PFSK-1 (cell line): ENCODE measurements around the gene TAF4.

Experiments
- FOXP2 ChIP-seq: optimal IDR thresholded peaks from 2 replicates; pipeline ENCODE3; 2011; ENCODE audit warnings: borderline replicate concordance, control low read depth, inconsistent platforms; ENCODE audit not compliant: insufficient read depth; ENCODE audit errors: extremely low read length, extremely low read depth
- POLR2AphosphoS5 ChIP-seq: IDR thresholded peaks from 2 replicates; pipeline ENCODE4 v1.6.1; 2012; ENCODE audit warnings: low read depth, mild to moderate bottlenecking, control low read depth, low read length, moderate library complexity
- SIN3A ChIP-seq: IDR thresholded peaks from 2 replicates; pipeline ENCODE4 v1.6.1; 2012; ENCODE audit warnings: mild to moderate bottlenecking, low read length, moderate library complexity, borderline replicate concordance; ENCODE audit not compliant: insufficient read depth
- TAF1 ChIP-seq: IDR thresholded peaks from 2 replicates; pipeline ENCODE4 v1.6.1; 2012; ENCODE audit warnings: low read length, control low read depth, borderline replicate concordance; ENCODE audit not compliant: insufficient read depth
- TF ChIP-seq, protein P1 (sequence below), 2 experiments: IDR thresholded peaks; 2 replicates each; pipeline versions ENCODE4 v1.6.1 to v1.8.0; 2011 to 2012; ENCODE audit warnings: low read depth in 2 of 2, low read length in 2 of 2, control low read depth in 1 of 2, inconsistent platforms in 1 of 2, mild to moderate bottlenecking in 1 of 2, moderate library complexity in 1 of 2; ENCODE audit not compliant: insufficient read depth in 1 of 2

The TAF4 gene

DNA sequence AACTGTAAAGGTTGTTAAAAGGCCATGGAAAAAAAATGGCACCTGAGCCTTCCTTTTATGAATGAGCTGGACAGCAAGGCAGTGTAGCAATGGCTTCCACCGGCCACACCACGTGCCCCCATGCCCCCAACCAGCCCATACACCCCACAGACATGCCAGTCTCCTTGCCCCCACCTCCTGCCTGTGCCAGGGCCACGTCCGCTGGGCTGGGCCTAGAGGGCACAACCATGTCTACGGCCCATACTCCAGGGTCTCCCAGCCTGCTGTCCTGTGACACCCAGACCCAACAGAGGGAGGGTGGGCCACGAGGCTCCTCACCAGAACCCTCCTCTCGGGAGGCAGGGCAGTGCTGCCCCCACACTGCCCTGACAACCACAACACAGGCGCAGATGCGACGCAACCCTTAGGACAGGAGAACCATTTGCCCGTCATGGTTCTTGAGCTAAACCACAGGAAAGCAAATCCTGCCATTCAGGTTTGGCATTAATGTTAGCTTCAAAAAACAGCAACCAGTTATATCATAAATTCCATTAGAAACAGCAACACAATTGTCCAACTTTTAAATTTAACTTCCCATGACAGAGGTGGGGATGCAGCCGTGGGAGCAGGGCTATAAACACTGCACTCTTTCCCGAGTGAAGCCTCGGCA lies 50.7 kb downstream of the TAF4 start:
- TF ChIP-seq POLR2AphosphoS5 (no peak), SIN3A (no peak), FOXP2 (no peak), TAF1 (no peak)
- TF ChIP-seq, protein P1, sequence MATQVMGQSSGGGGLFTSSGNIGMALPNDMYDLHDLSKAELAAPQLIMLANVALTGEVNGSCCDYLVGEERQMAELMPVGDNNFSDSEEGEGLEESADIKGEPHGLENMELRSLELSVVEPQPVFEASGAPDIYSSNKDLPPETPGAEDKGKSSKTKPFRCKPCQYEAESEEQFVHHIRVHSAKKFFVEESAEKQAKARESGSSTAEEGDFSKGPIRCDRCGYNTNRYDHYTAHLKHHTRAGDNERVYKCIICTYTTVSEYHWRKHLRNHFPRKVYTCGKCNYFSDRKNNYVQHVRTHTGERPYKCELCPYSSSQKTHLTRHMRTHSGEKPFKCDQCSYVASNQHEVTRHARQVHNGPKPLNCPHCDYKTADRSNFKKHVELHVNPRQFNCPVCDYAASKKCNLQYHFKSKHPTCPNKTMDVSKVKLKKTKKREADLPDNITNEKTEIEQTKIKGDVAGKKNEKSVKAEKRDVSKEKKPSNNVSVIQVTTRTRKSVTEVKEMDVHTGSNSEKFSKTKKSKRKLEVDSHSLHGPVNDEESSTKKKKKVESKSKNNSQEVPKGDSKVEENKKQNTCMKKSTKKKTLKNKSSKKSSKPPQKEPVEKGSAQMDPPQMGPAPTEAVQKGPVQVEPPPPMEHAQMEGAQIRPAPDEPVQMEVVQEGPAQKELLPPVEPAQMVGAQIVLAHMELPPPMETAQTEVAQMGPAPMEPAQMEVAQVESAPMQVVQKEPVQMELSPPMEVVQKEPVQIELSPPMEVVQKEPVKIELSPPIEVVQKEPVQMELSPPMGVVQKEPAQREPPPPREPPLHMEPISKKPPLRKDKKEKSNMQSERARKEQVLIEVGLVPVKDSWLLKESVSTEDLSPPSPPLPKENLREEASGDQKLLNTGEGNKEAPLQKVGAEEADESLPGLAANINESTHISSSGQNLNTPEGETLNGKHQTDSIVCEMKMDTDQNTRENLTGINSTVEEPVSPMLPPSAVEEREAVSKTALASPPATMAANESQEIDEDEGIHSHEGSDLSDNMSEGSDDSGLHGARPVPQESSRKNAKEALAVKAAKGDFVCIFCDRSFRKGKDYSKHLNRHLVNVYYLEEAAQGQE (IDR thresholded peaks at IDR 0.05; ENCODE audit: insufficient read depth in 1 of 2, low read depth in 2 of 2, low read length in 2 of 2): no peak

DNA sequence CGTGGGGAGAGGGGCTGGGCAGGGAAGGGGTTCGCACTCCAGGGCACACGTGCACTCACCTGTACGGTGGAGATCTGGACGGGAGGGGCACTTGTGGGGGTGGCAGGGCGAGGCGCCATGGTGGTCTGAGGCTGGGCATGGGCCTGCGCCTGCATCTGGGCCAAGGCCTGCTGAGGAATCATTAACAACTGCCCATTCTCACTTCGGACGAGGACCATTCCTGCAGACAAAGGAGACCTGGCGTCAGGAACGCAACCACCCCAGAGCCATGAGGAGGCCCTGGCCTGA lies 51.2 kb downstream of the TAF4 start:
- TF ChIP-seq POLR2AphosphoS5: no peak
- TF ChIP-seq TAF1: no peak
- TF ChIP-seq SIN3A: no peak
- no peak for TF ChIP-seq FOXP2
- TF ChIP-seq, protein P1 (IDR thresholded peaks at IDR 0.05; ENCODE audit: insufficient read depth in 1 of 2, low read depth in 2 of 2, low read length in 2 of 2): no peak

DNA sequence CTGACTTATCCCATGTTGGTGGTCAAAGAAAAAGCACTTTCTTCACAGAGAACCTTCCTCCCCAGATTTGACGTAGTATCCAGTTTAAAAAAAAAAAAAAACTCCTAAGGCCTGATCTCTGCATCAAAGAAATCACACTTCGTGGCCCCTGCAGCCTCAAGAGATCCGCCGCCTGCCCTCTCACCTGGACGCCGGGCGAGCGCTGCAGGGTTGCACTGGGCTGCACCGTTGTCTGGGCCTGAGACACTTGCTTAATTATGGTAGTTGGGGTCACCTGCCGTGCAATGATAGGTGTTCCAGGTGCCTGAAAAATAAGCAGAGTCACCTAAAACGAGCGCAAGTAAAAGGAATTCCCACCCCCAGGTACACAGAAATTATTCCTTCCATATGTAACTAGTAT lies 53.0 kb downstream of the TAF4 start:
- no peak for TF ChIP-seq FOXP2
- TF ChIP-seq SIN3A: no peak
- no peak for TF ChIP-seq POLR2AphosphoS5
- no peak for TF ChIP-seq TAF1
- TF ChIP-seq, protein P1 (IDR thresholded peaks at IDR 0.05; ENCODE audit: insufficient read depth in 1 of 2, low read depth in 2 of 2, low read length in 2 of 2): no peak

DNA sequence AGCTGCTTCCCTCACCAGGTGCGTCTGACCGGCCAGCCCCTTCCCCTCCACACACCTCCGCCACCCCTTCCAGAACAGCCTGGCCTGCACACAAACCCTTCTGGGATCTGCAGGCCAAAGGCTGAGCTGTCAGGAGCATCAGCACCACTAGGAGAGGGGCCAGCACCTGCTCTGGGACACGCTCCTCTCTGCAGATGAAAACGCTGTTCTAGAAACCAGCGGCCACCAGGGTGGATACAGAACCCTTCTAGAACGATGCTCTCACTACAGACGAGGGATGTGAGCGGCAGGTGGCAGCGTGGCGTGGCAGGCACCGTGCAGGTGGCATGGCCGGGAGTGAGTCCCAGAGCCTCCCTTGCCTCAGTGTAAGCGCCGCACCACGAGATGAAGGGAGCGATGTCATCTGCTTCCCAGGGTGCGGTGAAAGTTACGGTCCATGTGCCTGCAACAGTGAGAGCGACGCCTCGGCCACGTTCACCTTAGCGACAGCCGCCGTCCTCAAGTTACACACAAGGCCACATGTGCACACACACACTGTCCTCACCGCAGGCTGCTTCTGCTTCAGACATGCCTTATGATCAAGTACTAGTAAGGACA lies 53.6 kb downstream of the TAF4 start:
- TF ChIP-seq, protein P1 (IDR thresholded peaks at IDR 0.05; ENCODE audit: insufficient read depth in 1 of 2, low read depth in 2 of 2, low read length in 2 of 2): no peak
- no peak for TF ChIP-seq TAF1
- TF ChIP-seq POLR2AphosphoS5: no peak
- no peak for TF ChIP-seq FOXP2
- TF ChIP-seq SIN3A: no peak
